ENCODE measurements around the gene CACHD1.

DNA sequence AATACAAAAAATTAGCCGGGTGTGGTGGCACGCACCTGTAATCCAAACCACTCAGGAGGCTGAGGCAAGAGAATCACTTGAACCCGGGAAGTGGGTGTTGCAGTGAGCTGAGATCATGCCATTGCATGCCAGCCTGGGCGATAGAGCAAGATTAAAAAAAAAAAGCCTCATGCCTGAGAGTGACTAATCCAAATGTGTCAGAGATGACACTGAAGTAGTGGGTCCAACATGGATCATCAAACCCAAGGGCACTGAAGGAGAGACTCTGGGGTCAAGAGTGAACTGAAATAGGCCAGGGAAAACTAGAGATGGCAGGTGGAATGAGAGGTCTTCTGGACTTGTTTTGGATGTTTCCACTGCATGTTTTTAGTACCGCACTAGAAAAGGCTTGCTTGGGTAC is 10.2 kb upstream of the CACHD1 start:
- TF ChIP-seq, protein P1, sequence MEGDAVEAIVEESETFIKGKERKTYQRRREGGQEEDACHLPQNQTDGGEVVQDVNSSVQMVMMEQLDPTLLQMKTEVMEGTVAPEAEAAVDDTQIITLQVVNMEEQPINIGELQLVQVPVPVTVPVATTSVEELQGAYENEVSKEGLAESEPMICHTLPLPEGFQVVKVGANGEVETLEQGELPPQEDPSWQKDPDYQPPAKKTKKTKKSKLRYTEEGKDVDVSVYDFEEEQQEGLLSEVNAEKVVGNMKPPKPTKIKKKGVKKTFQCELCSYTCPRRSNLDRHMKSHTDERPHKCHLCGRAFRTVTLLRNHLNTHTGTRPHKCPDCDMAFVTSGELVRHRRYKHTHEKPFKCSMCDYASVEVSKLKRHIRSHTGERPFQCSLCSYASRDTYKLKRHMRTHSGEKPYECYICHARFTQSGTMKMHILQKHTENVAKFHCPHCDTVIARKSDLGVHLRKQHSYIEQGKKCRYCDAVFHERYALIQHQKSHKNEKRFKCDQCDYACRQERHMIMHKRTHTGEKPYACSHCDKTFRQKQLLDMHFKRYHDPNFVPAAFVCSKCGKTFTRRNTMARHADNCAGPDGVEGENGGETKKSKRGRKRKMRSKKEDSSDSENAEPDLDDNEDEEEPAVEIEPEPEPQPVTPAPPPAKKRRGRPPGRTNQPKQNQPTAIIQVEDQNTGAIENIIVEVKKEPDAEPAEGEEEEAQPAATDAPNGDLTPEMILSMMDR (conservative IDR thresholded peaks at IDR 0.05; ENCODE audit: low read length): no peak
- no peak for TF ChIP-seq EZH2phosphoT487 (IDR thresholded peaks at IDR 0.05; ENCODE audit: borderline replicate concordance, low read depth, low read length)
